HG02571 (cell line): ENCODE results near the gene GNA15.
"Not testable (repeated sequence)": the region's sequence is repeated elsewhere in the genome, so short reads cannot be mapped to it uniquely, and the experiment has no call there.

Source experiments
- ATAC-seq: cut with Tn5 transposase; IDR thresholded peaks from one replicate; pipeline ENCODE4 v1.9.1; 2021; ENCODE audit warnings: mild to moderate bottlenecking, moderate library complexity; ENCODE audit not compliant: unreplicated experiment

The GNA15 gene

GRCh38 chr19:3148503-3148902, 12.7 kb downstream of the GNA15 start:
- no peak for ATAC-seq

GRCh38 chr19:3149089-3149488, 13.3 kb downstream of the GNA15 start:
- no peak for ATAC-seq

GRCh38 chr19:3149526-3150505, 14.0 kb downstream of the GNA15 start:
- ATAC-seq, result no peak

GRCh38 chr19:3150739-3151329, 15.0 kb downstream of the GNA15 start:
- no peak for ATAC-seq

- ATAC-seq, result no peak
Measured at GRCh38 chr19:3151563-3152418, 16.0 kb downstream of the GNA15 start.

- no peak for ATAC-seq
Measured at GRCh38 chr19:3152419-3152780, 16.6 kb downstream of the GNA15 start.

- no peak for ATAC-seq
Measured at GRCh38 chr19:3153286-3154230, 17.7 kb downstream of the GNA15 start.

GRCh38 chr19:3154447-3154846, 18.6 kb downstream of the GNA15 start:
- not testable (repeated sequence) for ATAC-seq

- peak; percentile 79 for ATAC-seq
Measured at GRCh38 chr19:3154957-3155736, 19.3 kb downstream of the GNA15 start.

- ATAC-seq, result no peak
Measured at GRCh38 chr19:3157096-3157845, 21.4 kb downstream of the GNA15 start.

GRCh38 chr19:3159565-3159964, 23.7 kb downstream of the GNA15 start:
- ATAC-seq, result no peak

- no peak for ATAC-seq
Measured at GRCh38 chr19:3160219-3160618, 24.4 kb downstream of the GNA15 start.

GRCh38 chr19:3161453-3161852, 25.6 kb downstream of the GNA15 start:
- no peak for ATAC-seq

- ATAC-seq, result no peak
Measured at GRCh38 chr19:3162418-3163229, 26.8 kb downstream of the GNA15 start.

- no peak for ATAC-seq
Measured at GRCh38 chr19:3163230-3163886, 27.5 kb downstream of the GNA15 start.

- ATAC-seq, result no peak
Measured at GRCh38 chr19:3163943-3164342, 28.1 kb downstream of the GNA15 start.

- ATAC-seq, result no peak
Measured at GRCh38 chr19:3167533-3168272, 31.9 kb downstream of the GNA15 start.
